ENCODE results near the gene CYP26B1. TPM values are rescaled to one million over a fixed set of nuclear protein-coding genes. Genes with fewer than 3 reads are reported as not detected.

The CYP26B1 gene
- total RNA-seq, 1 experiment from 2014 or later = 1.7 TPM

DNA sequence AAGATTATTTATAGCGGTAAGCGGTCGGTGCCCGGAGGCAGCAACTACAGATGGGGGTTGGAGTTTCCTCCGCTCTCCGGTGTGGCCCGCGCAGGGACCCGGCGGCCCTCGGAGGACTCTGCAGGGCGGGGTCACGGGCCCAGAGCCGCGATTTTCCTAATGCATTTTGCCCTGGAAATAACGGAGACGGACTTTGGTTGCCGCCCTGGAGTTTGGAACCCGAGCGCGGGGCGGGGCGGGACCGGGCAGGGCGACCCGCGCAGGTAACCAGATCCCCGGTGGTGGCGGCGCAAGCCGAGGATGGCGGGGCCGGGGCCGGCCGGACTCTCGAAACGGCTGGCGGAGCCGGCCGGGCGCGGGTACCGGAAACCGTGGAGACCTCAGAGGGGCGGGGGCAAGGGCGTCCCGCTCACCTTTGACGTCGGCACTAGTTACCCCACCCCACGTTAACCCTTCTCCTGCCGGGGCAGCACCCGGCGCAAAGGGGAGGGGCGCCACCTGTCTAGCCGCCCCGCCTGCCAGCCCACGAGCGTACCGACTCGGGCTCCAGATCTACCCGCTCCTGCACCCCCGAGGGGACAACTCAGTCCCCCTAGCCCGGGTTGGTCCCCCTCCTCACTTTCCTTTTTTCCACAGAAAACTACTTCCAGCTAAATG, 2.9 kb downstream of the CYP26B1 start:
- BruUV-seq (replicated peaks) = no TSS peak
- peaks cover 8% of the 10 kb centered on the region for H3K4me1 Mint-ChIP-seq (ENCODE audit: low read depth, unreplicated experiment)
- Histone ChIP-seq H3K27me3 (replicated peaks; ENCODE audit: control insufficient read depth, insufficient read depth, low read length) (peaks cover 14% of the 10 kb centered on the region), H3K9me3 (peaks cover 6% of the 10 kb centered on the region), H3K4me3 (ENCODE audit: low read depth, low read length) (peak overlapping the region; percentile 57), H3K4me1 (peaks cover 34% of the 10 kb centered on the region), H3K36me3 (ENCODE audit: control insufficient read depth, insufficient read depth, low read length) (no peaks in the 10 kb centered on the region)
- H3K27ac Mint-ChIP-seq (ENCODE audit: unreplicated experiment) = no peak overlapping the region
- peaks cover 24% of the 10 kb centered on the region for H3K27me3 Mint-ChIP-seq (ENCODE audit: insufficient read depth, unreplicated experiment)
- peak overlapping the region; percentile 92 for H3K4me3 Mint-ChIP-seq (ENCODE audit: unreplicated experiment)
- peak; percentile 79 to 84 for DNase-seq
- no peaks in the 10 kb centered on the region for H3K36me3 Mint-ChIP-seq (ENCODE audit: insufficient read depth, unreplicated experiment)
- ChIA-PET POLR2A (no interaction called here), CTCF (no interaction called here)
- TF ChIP-seq CTCF (IDR thresholded peaks at IDR 0.05; ENCODE audit: insufficient read depth in 1 of 2, low read depth in 1 of 2, low read length in 1 of 2, severe bottlenecking in 1 of 2, unreplicated experiment in 1 of 2) = no peak
- no peaks in the 10 kb centered on the region for H3K9me3 Mint-ChIP-seq (ENCODE audit: unreplicated experiment)
- intact Hi-C loops (cut with micrococcal nuclease; ENCODE audit: unreplicated experiment) = no loop called here

DNA sequence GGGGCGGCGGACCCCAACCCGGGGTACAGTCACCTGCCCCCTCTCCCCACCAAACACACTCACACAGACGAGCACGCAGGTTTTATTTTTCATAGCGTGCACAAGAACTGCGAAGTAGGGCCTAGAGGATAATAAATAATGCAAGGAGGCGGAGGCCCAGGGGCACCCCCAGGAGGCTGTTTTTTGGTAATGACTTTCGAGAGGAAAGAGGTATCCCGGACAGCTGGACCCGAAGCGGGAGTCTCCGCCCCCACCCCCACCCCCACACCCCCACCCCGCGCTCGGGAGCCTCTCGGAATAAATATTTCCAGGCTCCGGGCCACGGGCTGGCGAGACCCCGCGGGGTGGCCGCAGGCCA, 3.4 kb downstream of the CYP26B1 start:
- ChIA-PET POLR2A (no interaction called here), CTCF (no interaction called here)
- Mint-ChIP-seq H3K4me3 (ENCODE audit: unreplicated experiment) (peak overlapping the region; percentile 92), H3K36me3 (ENCODE audit: insufficient read depth, unreplicated experiment) (no peaks in the 10 kb centered on the region), H3K9me3 (ENCODE audit: unreplicated experiment) (no peaks in the 10 kb centered on the region), H3K4me1 (ENCODE audit: low read depth, unreplicated experiment) (peaks cover 8% of the 10 kb centered on the region), H3K27ac (ENCODE audit: unreplicated experiment) (no peak overlapping the region), H3K27me3 (ENCODE audit: insufficient read depth, unreplicated experiment) (peaks cover 20% of the 10 kb centered on the region)
- Histone ChIP-seq H3K36me3 (ENCODE audit: control insufficient read depth, insufficient read depth, low read length) (no peaks in the 10 kb centered on the region), H3K9me3 (peaks cover 6% of the 10 kb centered on the region), H3K4me1 (peaks cover 30% of the 10 kb centered on the region), H3K4me3 (ENCODE audit: low read depth, low read length) (no peak overlapping the region), H3K27me3 (replicated peaks; ENCODE audit: control insufficient read depth, insufficient read depth, low read length) (peaks cover 12% of the 10 kb centered on the region)
- intact Hi-C loops (cut with micrococcal nuclease; ENCODE audit: unreplicated experiment) = no loop called here
- BruUV-seq (replicated peaks) = no TSS peak
- no peak for DNase-seq
- TF ChIP-seq CTCF (IDR thresholded peaks at IDR 0.05; ENCODE audit: insufficient read depth in 1 of 2, low read depth in 1 of 2, low read length in 1 of 2, severe bottlenecking in 1 of 2, unreplicated experiment in 1 of 2) = no peak

- ChIA-PET POLR2A (no interaction called here), CTCF (no interaction called here)
- no peak overlapping the region for H3K27ac Mint-ChIP-seq (ENCODE audit: unreplicated experiment)
- H3K9me3 ChIP-seq = peaks cover 6% of the 10 kb centered on the region
- no peaks in the 10 kb centered on the region for H3K36me3 Mint-ChIP-seq (ENCODE audit: insufficient read depth, unreplicated experiment)
- intact Hi-C loops (cut with micrococcal nuclease; ENCODE audit: unreplicated experiment) = no loop called here
- peaks cover 31% of the 10 kb centered on the region for H3K4me1 ChIP-seq
- H3K4me1 Mint-ChIP-seq (ENCODE audit: low read depth, unreplicated experiment) = peaks cover 8% of the 10 kb centered on the region
- no peak for TF ChIP-seq CTCF (IDR thresholded peaks at IDR 0.05; ENCODE audit: insufficient read depth in 1 of 2, low read depth in 1 of 2, low read length in 1 of 2, severe bottlenecking in 1 of 2, unreplicated experiment in 1 of 2)
- H3K4me3 Mint-ChIP-seq (ENCODE audit: unreplicated experiment) = peak overlapping the region; percentile 92
- peak overlapping the region; percentile 13; the same call in 1 of the 2 replicates for H3K4me3 ChIP-seq (ENCODE audit: low read depth, low read length)
- H3K27me3 Mint-ChIP-seq (ENCODE audit: insufficient read depth, unreplicated experiment) = peaks cover 17% of the 10 kb centered on the region
- BruUV-seq (replicated peaks) = no TSS peak
- no peaks in the 10 kb centered on the region for H3K36me3 ChIP-seq (ENCODE audit: control insufficient read depth, insufficient read depth, low read length)
- peak in 1 of 2 experiments; percentile 31 for DNase-seq
- H3K9me3 Mint-ChIP-seq (ENCODE audit: unreplicated experiment) = no peaks in the 10 kb centered on the region
- H3K27me3 ChIP-seq (replicated peaks; ENCODE audit: control insufficient read depth, insufficient read depth, low read length) = peaks cover 10% of the 10 kb centered on the region
Measured at GRCh38 chr2:72143441-72144273, 4.0 kb downstream of the CYP26B1 start.
